GM18526 (cell line): ENCODE data around the gene RRP1B.

ENCODE experiments used
- POLR2A ChIP-seq: IDR thresholded peaks from 3 replicates; pipeline ENCODE4 v1.6.1; 2011; ENCODE audit not compliant: insufficient read length; ENCODE audit errors: extremely low read depth

Gene RRP1B

DNA sequence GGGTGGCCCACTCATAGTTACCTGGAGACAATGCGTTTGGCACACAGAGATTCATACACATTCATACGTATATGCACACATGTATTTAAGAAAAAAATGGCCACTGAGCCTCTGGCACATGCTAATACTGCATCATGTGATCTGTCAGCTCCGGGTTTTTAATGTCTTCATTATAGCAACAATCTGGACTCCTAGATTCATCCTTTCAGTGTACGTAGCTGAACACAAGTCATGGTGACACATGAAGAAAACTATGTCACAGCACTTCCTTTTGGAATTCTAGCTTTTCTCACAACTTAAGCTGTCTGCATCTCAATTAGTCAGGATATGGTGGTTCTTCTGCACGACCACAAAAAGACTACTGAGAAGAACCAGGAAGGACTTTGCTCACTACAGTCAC lies 24.7 kb upstream of the RRP1B start:
- no peak for TF ChIP-seq POLR2A

DNA sequence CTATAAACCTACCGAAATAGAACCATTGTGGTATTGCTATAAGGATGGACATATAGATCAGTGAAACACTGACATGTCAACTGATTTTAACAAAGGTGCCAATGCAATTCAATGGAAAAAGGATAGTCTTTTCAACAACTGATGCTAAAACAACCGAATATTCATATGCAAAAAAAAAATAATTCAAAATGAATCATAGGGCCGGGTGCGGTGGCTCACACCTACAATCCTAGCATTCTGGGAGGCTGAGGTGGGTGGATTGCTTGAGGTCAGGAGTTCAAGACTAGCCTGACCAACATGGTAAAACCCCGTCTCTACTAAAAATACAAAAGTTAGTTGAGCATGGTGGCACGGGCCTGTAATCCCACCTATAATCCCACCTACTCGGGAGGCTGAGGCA lies 23.9 kb upstream of the RRP1B start:
- no peak for TF ChIP-seq POLR2A

DNA sequence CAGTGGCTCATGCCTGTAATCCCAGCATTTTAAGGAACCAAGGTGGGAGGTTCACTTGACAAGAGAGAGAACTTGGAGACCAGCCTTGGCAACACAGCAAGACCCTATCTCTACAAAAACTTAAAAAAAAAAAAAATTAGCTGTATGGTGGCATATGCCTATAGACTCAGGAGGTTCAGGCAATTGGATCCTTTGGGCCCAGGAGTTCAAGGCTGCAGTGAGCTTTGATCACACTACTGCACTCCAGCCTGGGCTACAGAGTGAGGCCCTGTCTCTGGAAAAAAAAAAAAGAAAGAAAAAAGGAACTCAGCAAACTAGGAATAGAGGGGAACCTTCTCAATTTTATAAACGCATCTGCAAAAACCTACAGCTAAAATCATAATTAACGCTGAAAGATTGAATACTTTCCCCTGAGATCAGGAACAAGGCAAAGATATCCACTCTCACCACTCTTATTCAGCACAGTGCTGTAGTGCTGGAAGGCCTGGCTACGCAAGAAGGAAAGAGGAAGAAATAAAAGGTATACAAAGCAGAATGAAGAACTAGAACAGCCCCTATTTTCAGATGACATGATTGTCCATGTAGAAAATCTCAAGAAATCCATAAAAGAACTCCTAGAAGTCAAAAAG lies 21.7 kb upstream of the RRP1B start:
- TF ChIP-seq POLR2A = no peak

DNA sequence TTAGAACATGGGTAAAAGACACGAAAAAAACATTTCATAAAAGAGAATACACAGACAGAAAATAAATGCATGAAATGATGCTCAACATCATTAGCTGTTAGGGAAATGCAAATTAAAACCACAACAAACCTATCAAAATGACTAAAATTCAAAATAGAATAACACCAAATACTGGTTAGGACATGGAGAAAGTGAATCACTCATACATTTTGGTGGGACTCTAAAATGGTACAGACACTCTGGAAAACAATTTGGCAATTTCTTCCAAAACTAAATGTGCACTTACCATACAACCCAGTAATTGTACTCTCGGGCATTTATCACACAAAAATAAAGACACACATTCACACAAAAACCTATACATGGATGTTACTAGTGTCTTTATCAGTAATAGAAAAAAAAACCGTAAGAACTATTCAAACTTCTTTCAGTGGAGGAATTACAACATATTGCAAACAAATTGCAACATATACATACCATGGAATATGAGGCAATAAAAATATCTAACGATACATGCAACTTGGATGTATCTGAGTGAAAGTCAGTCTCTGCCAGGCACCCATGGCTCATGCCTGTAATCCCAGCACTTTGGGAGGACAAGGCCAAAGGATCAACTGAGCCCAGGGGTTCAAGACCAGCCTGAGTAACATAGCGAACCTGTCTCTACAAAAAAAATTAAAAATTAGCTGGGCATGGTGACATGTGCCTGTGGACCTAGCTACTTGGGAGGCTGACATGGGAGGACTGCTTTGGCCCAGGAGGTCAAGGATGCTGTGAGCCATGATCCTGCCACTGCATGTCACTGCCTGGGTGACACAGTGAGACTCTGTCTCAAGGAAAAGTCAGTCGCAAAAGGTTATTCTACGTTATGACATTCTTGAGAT lies 19.6 kb upstream of the RRP1B start:
- no peak for TF ChIP-seq POLR2A

DNA sequence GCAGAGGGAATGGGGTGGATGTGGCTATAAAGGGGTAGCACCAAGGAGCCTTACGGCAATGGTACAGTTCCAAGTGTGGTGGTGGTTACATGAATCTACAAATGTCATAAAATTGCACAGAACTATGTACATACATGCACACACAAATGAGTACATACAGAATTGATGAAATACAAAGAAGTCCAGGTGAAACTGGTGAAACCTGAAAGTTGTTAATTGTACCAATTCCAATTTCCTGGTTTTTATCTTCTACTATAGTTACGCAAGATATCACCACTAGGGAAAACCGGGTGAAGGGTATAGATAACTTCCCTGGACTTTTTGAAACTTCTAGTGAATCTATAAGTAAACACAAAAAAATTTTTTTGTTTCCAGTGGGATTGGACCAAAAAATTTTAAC lies 19.0 kb upstream of the RRP1B start:
- TF ChIP-seq POLR2A = no peak

DNA sequence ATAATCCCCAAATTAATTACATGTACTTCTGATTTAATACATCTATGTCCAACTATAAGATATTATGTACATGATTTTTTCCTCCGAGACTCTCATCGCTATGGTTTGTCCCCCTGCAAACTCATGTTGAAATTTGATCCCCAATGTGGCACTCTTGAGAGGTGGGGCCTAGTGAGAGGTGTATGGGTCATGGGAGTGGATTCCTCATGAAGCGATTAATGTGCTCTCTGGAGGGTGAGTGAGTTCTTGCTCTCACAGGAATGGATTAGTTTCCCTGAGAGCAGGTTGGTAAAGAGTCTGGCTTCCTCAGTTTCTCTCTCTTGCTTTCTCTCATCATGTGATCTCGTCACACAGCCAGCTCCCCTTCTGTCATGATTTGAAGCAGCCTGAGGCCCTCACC lies 16.2 kb upstream of the RRP1B start:
- TF ChIP-seq POLR2A = no peak

DNA sequence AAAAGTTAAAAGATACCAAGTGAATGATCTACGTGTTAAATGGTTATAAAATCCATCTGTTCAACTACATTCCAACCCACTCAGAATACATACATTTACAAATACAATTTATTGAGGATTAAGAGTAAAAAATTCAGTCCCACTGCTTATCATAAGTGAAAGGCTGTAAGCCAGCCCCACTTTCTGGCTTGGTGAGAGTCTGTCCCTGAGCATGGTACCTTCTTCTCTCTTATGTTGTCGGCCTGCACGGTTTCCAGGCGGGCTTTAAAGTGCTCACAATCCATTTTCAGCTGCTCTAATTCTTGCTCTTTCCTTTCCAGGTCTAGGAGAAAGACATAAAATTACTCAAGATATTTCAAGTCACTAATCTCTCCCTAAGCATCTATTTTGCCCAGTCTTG lies 15.3 kb upstream of the RRP1B start:
- TF ChIP-seq POLR2A = no peak

DNA sequence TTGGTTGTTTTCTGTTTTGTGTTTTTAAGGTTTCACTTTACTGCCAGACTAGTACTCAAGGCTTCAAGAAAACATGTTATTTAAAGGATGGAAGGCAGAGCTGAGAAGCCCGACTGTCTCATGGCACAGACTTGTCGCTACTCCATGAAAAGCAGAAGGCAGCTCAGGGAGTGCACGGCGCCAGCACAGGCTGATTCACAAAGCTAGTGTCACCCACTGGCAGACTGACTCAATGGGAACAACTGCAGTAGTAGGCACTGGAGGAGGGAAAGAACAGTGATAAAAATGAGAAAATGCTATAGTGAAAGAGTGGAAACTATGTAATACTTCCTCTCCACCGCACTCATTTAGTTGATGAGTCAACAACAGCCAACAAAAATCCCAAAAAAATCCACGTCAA lies 14.8 kb upstream of the RRP1B start:
- no peak for TF ChIP-seq POLR2A

DNA sequence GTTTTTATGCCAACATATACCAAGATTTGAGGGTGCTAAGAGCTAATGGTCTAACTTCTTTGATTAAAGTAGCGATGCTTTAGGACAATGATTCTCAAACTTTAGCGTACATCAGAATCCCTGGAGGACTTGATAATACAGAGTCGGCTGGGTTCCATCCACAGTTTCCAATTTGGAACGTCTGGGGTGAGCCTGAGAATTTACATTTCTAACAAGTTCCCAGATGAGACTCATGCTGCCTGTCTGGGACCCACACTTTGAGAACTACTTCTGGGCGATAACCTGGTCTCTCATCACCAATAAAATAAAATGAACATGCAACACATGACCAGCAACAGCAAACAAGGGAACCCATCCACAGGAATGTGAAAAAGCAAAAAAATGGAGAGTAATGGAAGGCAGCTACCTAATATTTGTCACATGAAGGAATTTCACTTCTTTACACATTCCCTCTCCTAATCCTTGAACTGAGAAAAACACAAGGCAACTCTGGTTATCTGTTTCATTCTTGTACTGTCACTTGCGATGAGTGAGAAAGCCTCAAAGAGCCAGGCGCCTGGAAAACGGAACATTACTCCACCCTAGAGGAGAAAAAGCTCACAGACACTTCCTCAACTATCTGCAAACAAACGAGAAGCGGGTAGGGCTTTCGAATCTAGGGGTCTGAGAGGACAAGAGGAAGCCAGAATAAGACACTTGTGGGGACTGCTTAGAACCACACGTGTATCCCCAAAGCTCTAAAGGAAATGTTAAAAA lies 14.0 kb upstream of the RRP1B start:
- no peak for TF ChIP-seq POLR2A

DNA sequence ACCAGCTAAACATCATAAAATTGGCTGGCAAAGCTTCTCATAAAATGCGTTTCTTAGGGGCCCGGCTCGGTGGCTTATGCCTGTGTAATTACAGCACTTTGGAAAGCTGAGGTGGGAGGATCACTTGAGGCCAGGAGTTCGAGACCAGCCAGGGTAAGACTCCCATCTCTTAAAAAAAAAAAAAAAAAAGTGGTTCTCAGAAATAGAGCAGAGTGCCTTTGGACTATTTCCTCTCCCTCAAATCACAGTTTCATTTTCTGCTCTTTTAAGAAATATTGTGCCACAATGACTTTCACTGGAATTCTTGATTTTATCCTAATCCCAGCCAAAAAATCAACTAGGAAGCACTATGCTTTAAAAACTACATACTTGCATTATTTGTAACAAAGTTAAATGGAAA lies 13.4 kb upstream of the RRP1B start:
- TF ChIP-seq POLR2A = no peak

DNA sequence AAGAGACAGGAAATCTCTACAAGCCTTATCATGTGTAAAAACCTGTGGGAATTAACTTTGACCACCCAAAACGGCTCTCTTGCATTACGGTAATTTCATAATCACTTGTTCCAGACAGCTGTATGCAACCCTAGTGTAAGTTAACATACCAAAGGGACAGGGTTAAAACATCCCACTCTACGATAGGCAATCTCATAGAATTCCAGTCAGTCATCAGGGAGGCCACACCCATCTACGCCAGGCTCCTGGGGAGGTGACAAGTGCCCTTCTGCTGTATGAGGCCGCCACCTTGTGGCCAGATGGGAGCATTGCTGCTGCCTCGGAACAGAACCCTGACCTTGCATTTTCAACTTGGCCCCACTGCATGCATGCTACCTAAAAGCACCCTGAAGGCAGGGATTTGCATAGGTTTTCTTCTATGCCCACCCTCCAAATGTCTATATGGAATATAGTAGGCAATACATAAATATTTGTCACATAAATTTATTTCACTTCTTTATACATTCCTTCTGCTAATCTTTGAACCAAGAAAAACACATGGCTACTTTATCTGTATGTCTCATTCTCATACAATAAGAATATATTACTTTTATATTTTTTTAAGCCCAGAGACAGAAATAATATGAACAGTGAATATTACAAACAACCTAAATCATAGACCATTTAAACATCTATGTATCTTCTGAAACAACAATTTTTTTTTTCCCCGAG lies 12.7 kb upstream of the RRP1B start:
- TF ChIP-seq POLR2A = no peak

DNA sequence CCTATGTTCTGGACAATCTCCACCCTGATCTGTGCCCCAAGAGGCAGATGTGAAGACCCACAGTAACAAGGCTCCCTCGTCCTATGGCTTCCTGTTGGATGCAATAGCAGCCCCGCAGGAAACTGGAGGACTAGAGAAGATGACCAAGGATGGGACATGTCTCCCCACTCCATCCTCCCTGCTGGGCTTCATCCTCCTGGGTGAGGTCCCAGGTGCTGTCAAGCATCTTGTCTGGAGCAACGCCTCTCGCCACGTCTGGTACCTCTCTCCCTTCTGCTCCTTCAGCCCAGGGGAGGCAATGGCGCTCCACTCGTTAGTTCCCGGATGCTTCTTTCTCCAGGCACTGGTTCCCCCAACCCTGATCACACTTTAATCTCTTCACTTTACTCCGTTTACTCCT lies 11.2 kb upstream of the RRP1B start:
- no peak for TF ChIP-seq POLR2A

DNA sequence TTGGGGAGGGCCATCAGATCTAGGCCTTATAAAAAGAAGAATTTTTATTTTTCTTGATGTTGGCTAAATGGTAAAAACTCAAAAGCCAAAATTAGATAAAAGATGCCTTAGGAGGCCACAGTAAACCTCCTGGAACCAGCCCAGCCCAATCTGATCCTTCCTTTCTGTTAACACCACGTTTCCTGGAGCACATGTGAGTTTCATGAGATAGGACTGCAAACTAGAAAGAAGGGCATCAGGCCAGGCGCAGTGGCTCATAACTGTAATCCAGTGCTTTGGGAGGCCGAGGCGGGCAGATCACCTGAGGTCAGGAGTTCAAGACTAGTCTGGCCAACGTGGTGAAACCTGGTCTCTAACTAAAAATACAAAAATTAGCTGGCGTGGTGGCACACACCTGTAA lies 6.7 kb upstream of the RRP1B start:
- no peak for TF ChIP-seq POLR2A

DNA sequence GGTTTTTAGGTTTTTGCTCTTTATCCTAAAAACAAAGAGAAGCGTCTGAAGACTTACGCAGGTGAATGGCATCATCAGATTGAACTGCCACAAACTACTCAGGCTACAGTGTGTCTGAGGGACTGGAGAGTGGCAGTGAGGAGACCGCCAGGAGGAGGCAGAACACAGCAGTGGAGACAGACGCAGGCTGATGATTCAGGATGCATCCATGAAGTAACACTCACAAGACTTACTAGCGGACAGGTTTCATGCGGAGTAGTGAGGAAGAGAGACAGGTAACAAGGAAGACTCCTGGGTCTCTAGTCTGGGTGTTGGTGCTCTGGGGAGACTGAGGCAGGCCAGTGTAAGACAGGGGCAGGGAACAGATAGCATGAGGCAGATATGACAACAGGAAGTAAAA lies 5.7 kb upstream of the RRP1B start:
- no peak for TF ChIP-seq POLR2A

DNA sequence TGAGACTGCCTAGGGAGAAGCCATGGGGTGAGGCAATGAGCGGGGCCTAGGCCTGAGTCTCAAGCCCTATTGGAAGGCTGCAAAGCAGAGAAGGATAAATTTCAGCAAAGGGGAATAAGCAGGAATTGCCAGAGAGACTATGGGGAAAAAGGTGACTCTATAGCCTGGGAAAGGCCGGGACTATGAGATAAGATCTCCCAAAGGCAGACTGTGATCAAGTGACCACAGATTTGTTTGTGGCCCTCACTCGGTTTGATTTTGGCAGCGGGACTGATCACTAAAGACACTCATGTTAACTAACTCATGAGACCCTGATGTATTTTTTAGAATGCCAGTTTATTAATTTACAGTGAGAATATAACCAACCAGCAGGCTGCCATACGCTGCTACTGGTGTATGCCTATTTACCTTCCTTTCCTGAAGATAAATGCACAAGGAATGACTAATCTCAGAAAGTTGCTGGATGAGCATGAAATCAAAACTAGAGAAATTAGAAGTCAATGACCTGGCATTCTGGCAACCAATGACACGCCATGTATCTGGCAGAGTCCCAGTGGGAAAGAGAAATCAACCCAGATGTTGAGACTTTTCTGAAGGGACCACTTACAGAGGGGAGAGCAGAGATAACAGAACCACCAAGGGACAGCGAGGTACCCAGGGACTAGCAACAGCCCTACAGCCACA lies 4.4 kb upstream of the RRP1B start:
- no peak for TF ChIP-seq POLR2A
